A549 (cell line): ENCODE data around the gene MON1A. TPM values are rescaled to one million over a fixed set of nuclear protein-coding genes. Genes with fewer than 3 reads are reported as not detected.

Source experiments
- ATAC-seq, 2 experiments: fragments of 200-7000 bp in 1 of 2; fragments of >200 bp in 1 of 2; cut with Nextera tagmentation in 1 of 2; cut with Tn5 transposase in 1 of 2; 3 replicates each; pipeline versions ENCODE4 v1.8.0 to v1.9.1; 2018 to 2020; ENCODE audit warnings: mild to moderate bottlenecking in 1 of 2, moderate library complexity in 1 of 2
- CTCF ChIA-PET: fragments of 300-600 bp; sonication (Branson Sonifier 250); formaldehyde crosslinking; extraction: SDS; loops from one replicate; lab custom pipeline; 2021; ENCODE audit warnings: antibody characterized with exemption, inconsistent platforms; lab: Yijun Ruan, JAX
- POLR2A ChIA-PET: fragments of 350-600 bp; formaldehyde crosslinking; extraction: SDS; loops from one replicate; lab custom pipeline; 2021; ENCODE audit warnings: antibody characterized with exemption, inconsistent platforms; lab: Yijun Ruan, JAX
- DNase-seq, 2 experiments: peaks; one replicate each; pipeline versions ENCODE4 v3.0.0 to v3.0.0-alpha.2; 2011 to 2016; ENCODE audit warnings: low read depth in 1 of 2, low spot score in 1 of 2
- FAIRE-seq: peaks from 2 replicates; lab custom pipeline; 2011; peaks lifted over from hg19 to GRCh38; lab: Jason Lieb, UNC
- H3K27ac ChIP-seq, 2 experiments: fragments of >200 bp; sonication (Bioruptor Twin); formaldehyde crosslinking; 3 replicates each; pipeline ENCODE4 v1.5.1; 2016 to 2017
- H3K4me1 ChIP-seq: fragments of >200 bp; sonication (Bioruptor Twin); formaldehyde crosslinking; 3 replicates; pipeline ENCODE4 v1.6.1; 2016
- H3K4me2 ChIP-seq: fragments of >200 bp; sonication (Bioruptor Twin); formaldehyde crosslinking; 3 replicates; pipeline ENCODE4 v1.6.1; 2016
- H3K4me3 ChIP-seq: fragments of >200 bp; sonication (Bioruptor Twin); formaldehyde crosslinking; 3 replicates; pipeline ENCODE4 v1.5.1; 2016
- H3K9me3 ChIP-seq: fragments of >200 bp; sonication (Bioruptor Twin); formaldehyde crosslinking; 3 replicates; pipeline ENCODE4 v1.6.1; 2016
- BHLHE40 ChIP-seq: IDR thresholded peaks from 2 replicates; pipeline ENCODE4 v1.6.1; 2012; ENCODE audit warnings: low read depth, low read length, inconsistent platforms
- CHD4 ChIP-seq: fragments of 200-600 bp; sonication (generic); IDR thresholded peaks from 2 replicates; pipeline ENCODE4 v1.6.1; 2016; ENCODE audit warnings: antibody characterized with exemption, mild to moderate bottlenecking, borderline replicate concordance
- EHMT2 ChIP-seq: fragments of 200-600 bp; sonication (generic); IDR thresholded peaks from 2 replicates; pipeline ENCODE4 v1.6.1; 2016; ENCODE audit warnings: antibody characterized with exemption, low read depth, mild to moderate bottlenecking, moderate library complexity
- GATA3 ChIP-seq: IDR thresholded peaks from 2 replicates; pipeline ENCODE4 v1.6.1; 2012; ENCODE audit warnings: borderline replicate concordance
- HOXA7 ChIP-seq: fragments of 250-450 bp; sonication (Bioruptor Pico); IDR thresholded peaks from 2 replicates; pipeline ENCODE4 v1.5.0; 2020; ENCODE audit warnings: mild to moderate bottlenecking, moderate library complexity
- JUN ChIP-seq, 2 experiments: fragments of >200 bp; sonication (Bioruptor Twin); formaldehyde crosslinking; IDR thresholded peaks; 2 replicates in 1 of 2; 3 replicates in 1 of 2; pipeline ENCODE4 v1.6.1; 2016 to 2017
- KDM5A ChIP-seq: fragments of 200-600 bp; sonication (generic); IDR thresholded peaks from 2 replicates; pipeline ENCODE4 v1.6.1; 2016; ENCODE audit warnings: antibody characterized with exemption, mild to moderate bottlenecking
- NPAS2 ChIP-seq: fragments of 250-450 bp; sonication (Bioruptor Pico); IDR thresholded peaks from 2 replicates; pipeline ENCODE4 v1.8.0; 2022; ENCODE audit warnings: mild to moderate bottlenecking, moderate library complexity, borderline replicate concordance
- PHF8 ChIP-seq: fragments of 200-600 bp; sonication (generic); IDR thresholded peaks from 2 replicates; pipeline ENCODE4 v1.6.1; 2016; ENCODE audit warnings: low read depth, mild to moderate bottlenecking, antibody characterized with exemption, moderate library complexity, borderline replicate concordance
- RARB ChIP-seq: fragments of 250-450 bp; sonication (Bioruptor Pico); IDR thresholded peaks from 2 replicates; pipeline ENCODE4 v1.8.0; 2021; ENCODE audit warnings: mild to moderate bottlenecking, moderate library complexity
- RCOR1 ChIP-seq: fragments of 150-350 bp; IDR thresholded peaks from 2 replicates; pipeline ENCODE4 v1.6.1; 2014; ENCODE audit warnings: antibody characterized with exemption, low read length, low read depth
- RFX5 ChIP-seq: fragments of 450-650 bp; IDR thresholded peaks from 2 replicates; pipeline ENCODE4 v1.7.1; 2014; ENCODE audit warnings: antibody characterized with exemption, mild to moderate bottlenecking, moderate library complexity
- RNF2 ChIP-seq: fragments of 200-600 bp; sonication (generic); IDR thresholded peaks from 2 replicates; pipeline ENCODE4 v1.6.1; 2016; ENCODE audit warnings: low read depth, mild to moderate bottlenecking, antibody characterized with exemption, moderate library complexity, borderline replicate concordance
- SREBF2 ChIP-seq: fragments of 450-650 bp; IDR thresholded peaks from 2 replicates; pipeline ENCODE4 v1.6.1; 2014; ENCODE audit warnings: mild to moderate bottlenecking, moderate library complexity
- ZC3H11A ChIP-seq: fragments of 450-650 bp; IDR thresholded peaks from 2 replicates; pipeline ENCODE4 v1.6.1; 2014; ENCODE audit warnings: antibody characterized with exemption, mild to moderate bottlenecking
- ZSCAN20 ChIP-seq: fragments of 250-450 bp; sonication (Bioruptor Pico); IDR thresholded peaks from 2 replicates; pipeline ENCODE4 v1.8.0; 2022; ENCODE audit warnings: mild to moderate bottlenecking, moderate library complexity
- WGBS: methylation state at CpG from one replicate; pipeline ENCODE4 v1.1.6; 2017; ENCODE audit errors: missing lambda C conversion rate; 5-methylcytosine and 5-hydroxymethylcytosine counted together
- polyA plus RNA-seq, 4 experiments: library from polyadenylated mRNA; depleted of rRNA in 3 of 4; stranded (reverse); fragments of >200 nt; fragmentation: RNase III in 1 of 4; extraction: RNeasy Plus Mini Kit Qiagen cat#74134 plus additional on column Dnase treatment in 1 of 4; gene quantifications; 2 replicates in 3 of 4; 3 replicates in 1 of 4; pipeline ENCODE4 v1.2.3, GENCODE V29; 2011 to 2017
- TF ChIP-seq, protein P1 (sequence below): fragments of 200-600 bp; sonication (generic); IDR thresholded peaks from 2 replicates; pipeline ENCODE4 v1.6.1; 2016; ENCODE audit warnings: antibody characterized with exemption, mild to moderate bottlenecking, moderate library complexity

MON1A gene
- polyA plus RNA-seq, 2 of the 4 experiments (the other 2 are of a cell fraction) = 4.2 to 5.1 TPM

DNA sequence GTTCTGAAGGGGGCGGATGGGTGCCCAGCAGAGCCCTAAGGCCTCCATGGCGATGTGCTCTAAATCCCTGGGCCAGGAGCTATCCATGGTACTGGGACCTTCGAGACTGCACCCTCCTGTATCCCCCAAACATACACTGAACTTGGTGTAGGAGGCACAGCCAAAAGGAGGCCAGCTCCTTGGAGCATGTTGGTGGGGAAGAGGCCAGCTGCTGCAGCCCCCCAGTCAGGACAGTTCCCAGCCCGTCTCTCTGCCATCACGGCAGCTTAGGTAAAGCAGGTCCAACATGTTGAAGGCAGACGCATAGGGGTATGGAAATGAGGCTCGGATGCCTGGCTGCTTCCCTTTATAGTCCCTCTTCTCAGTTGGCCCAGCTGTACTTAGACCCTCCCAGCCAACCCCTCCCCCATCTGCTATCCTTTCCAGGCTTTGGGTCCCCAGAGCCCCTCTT lies 61.7 kb downstream of the MON1A start:
- Histone ChIP-seq H3K4me2 (no peak overlapping the region), H3K27ac (no peak overlapping the region), H3K4me1 (peaks cover 6% of the 10 kb centered on the region; the same call in 1 of the 3 replicates), H3K4me3 (no peak overlapping the region), H3K9me3 (no peaks in the 10 kb centered on the region)
- 6% methylated on average over 4 of the region's 7 CpGs for WGBS
- no peak for FAIRE-seq
- no peak for TF ChIP-seq BHLHE40
- TF ChIP-seq, protein P1, sequence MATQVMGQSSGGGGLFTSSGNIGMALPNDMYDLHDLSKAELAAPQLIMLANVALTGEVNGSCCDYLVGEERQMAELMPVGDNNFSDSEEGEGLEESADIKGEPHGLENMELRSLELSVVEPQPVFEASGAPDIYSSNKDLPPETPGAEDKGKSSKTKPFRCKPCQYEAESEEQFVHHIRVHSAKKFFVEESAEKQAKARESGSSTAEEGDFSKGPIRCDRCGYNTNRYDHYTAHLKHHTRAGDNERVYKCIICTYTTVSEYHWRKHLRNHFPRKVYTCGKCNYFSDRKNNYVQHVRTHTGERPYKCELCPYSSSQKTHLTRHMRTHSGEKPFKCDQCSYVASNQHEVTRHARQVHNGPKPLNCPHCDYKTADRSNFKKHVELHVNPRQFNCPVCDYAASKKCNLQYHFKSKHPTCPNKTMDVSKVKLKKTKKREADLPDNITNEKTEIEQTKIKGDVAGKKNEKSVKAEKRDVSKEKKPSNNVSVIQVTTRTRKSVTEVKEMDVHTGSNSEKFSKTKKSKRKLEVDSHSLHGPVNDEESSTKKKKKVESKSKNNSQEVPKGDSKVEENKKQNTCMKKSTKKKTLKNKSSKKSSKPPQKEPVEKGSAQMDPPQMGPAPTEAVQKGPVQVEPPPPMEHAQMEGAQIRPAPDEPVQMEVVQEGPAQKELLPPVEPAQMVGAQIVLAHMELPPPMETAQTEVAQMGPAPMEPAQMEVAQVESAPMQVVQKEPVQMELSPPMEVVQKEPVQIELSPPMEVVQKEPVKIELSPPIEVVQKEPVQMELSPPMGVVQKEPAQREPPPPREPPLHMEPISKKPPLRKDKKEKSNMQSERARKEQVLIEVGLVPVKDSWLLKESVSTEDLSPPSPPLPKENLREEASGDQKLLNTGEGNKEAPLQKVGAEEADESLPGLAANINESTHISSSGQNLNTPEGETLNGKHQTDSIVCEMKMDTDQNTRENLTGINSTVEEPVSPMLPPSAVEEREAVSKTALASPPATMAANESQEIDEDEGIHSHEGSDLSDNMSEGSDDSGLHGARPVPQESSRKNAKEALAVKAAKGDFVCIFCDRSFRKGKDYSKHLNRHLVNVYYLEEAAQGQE = peak; percentile 90
- TF ChIP-seq EHMT2 = peak; percentile 76; the same call in 1 of the 2 replicates
- ChIA-PET POLR2A (no interaction called here), CTCF (interaction anchor here (0.8 kb wide), 1 partner anchor 9 kb away, joined by 4 read pairs; no protein-coding TSS in a partner anchor)
- DNase-seq = peak in 1 of 2 experiments; percentile 25
- ATAC-seq = peak in 1 of 2 experiments; percentile 53; a peak in 2 of 6 replicates

DNA sequence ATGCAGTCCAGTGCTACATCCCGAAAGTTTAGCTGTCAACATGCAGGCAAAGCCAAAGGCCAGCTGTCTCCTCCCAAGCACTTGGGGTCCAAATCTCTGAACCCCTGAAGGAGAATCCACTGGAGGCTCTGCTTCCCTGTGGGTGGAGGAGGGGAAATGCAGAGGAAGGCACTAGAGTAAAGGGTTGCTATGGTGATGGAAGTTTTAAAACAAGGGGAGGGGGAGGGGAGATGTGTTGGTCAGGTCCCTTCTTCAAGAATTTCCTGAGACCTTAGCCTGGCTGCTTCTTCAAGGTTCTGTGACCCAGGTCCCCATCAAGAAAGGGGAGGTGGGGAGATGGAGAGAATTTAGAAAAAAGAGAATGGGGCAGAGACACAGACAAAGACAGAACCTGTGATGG lies 62.2 kb downstream of the MON1A start:
- no peak overlapping the region for H3K4me2 ChIP-seq
- no peak overlapping the region for H3K27ac ChIP-seq
- DNase-seq = no peak
- no CpG with 5 or more reads among the region's 1 CpG for WGBS
- POLR2A ChIA-PET = no interaction called here
- no peak for ATAC-seq
- FAIRE-seq = no peak
- no peak for TF ChIP-seq RNF2
- no peak for TF ChIP-seq ZSCAN20 (CRISPR knock-in tag)
- no peak for TF ChIP-seq PHF8
- TF ChIP-seq ZC3H11A = no peak
- no peak for TF ChIP-seq RCOR1
- TF ChIP-seq GATA3 = no peak
- TF ChIP-seq HOXA7 (CRISPR knock-in tag) = no peak
- TF ChIP-seq SREBF2 = no peak
- no peak for TF ChIP-seq KDM5A
- no peak for TF ChIP-seq JUN (IDR thresholded peaks at IDR 0.05)
- TF ChIP-seq, protein P1 = no peak
- TF ChIP-seq RFX5 = no peak
- TF ChIP-seq CHD4 = no peak
- no peak for TF ChIP-seq RARB (CRISPR knock-in tag)
- no peak for TF ChIP-seq NPAS2 (CRISPR knock-in tag)
- TF ChIP-seq, all 56 proteins: peak for 0
- Histone ChIP-seq H3K4me3 (no peak overlapping the region), H3K9me3 (no peaks in the 10 kb centered on the region), H3K4me1 (peaks cover 6% of the 10 kb centered on the region; the same call in 1 of the 3 replicates)
- CTCF ChIA-PET = interaction anchor here (0.6 to 1.0 kb wide), 3 partner anchors 9 to 35 kb away, joined by 3 to 4 read pairs (median 4); no protein-coding TSS in a partner anchor
